ENCODE measurements around the gene KIAA1671.

The KIAA1671 gene

DNA sequence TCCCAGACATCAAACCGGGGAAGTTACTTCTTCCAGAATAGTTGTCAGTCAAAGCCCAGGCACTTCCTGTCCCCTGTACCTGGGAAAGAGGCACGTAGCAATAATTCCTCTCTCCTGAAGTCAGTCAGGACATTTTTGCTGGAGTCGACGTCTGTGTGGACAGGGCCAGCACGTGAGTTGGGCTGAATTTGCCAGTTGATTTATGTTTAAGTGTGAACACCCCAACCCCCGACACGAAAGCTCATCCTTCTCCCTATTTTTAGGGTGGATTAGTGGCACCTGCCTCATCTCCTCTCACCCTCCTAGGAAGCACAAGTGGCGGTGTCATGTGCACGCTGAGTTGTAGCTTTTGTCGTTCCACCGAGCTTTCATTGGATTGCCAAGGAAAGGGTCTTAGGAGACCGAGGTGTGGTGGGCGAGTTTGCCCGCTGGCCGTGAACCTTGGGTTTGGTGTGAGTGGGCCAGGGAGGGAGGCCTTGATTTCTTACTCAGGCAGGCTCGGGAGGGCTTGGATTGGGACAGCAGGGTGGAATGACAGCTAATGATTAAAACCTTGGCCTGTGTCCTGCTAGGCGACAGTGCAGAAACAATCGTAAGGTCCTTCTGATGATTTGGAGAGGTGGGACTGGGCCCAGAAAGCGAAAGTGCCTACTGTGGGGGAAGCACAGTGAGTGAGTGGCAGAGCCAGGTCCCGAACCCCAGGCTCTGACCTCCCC is 160.2 kb downstream of the KIAA1671 start:
- FAIRE-seq: no peak
- DNase-seq (ENCODE audit: insufficient read length, low spot score): no peak
- TF ChIP-seq, protein P1, sequence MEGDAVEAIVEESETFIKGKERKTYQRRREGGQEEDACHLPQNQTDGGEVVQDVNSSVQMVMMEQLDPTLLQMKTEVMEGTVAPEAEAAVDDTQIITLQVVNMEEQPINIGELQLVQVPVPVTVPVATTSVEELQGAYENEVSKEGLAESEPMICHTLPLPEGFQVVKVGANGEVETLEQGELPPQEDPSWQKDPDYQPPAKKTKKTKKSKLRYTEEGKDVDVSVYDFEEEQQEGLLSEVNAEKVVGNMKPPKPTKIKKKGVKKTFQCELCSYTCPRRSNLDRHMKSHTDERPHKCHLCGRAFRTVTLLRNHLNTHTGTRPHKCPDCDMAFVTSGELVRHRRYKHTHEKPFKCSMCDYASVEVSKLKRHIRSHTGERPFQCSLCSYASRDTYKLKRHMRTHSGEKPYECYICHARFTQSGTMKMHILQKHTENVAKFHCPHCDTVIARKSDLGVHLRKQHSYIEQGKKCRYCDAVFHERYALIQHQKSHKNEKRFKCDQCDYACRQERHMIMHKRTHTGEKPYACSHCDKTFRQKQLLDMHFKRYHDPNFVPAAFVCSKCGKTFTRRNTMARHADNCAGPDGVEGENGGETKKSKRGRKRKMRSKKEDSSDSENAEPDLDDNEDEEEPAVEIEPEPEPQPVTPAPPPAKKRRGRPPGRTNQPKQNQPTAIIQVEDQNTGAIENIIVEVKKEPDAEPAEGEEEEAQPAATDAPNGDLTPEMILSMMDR (IDR thresholded peaks at IDR 0.05; ENCODE audit: insufficient read depth, missing control alignments): no peak

GRCh38 chr22:25113316-25113721 is 160.8 kb downstream of the KIAA1671 start:
- DNase-seq (ENCODE audit: insufficient read length, low spot score): no peak
- TF ChIP-seq, protein P1 (IDR thresholded peaks at IDR 0.05; ENCODE audit: insufficient read depth, missing control alignments): no peak
- FAIRE-seq: no peak

- TF ChIP-seq, protein P1 (IDR thresholded peaks at IDR 0.05; ENCODE audit: insufficient read depth, missing control alignments): no peak
- no peak for DNase-seq (ENCODE audit: insufficient read length, low spot score)
- no peak for FAIRE-seq
These were observed 162.2 kb downstream of the KIAA1671 start for GRCh38 chr22:25114369-25115362.

GRCh38 chr22:25119609-25120008 is 167.1 kb downstream of the KIAA1671 start:
- DNase-seq (ENCODE audit: insufficient read length, low spot score) (no peak), FAIRE-seq (no peak)
- TF ChIP-seq, protein P1 (IDR thresholded peaks at IDR 0.05; ENCODE audit: insufficient read depth, missing control alignments): no peak

- FAIRE-seq (no peak), DNase-seq (ENCODE audit: insufficient read length, low spot score) (no peak)
- TF ChIP-seq, protein P1 (IDR thresholded peaks at IDR 0.05; ENCODE audit: insufficient read depth, missing control alignments): no peak
These were observed 167.6 kb downstream of the KIAA1671 start for GRCh38 chr22:25120093-25120561.

DNA sequence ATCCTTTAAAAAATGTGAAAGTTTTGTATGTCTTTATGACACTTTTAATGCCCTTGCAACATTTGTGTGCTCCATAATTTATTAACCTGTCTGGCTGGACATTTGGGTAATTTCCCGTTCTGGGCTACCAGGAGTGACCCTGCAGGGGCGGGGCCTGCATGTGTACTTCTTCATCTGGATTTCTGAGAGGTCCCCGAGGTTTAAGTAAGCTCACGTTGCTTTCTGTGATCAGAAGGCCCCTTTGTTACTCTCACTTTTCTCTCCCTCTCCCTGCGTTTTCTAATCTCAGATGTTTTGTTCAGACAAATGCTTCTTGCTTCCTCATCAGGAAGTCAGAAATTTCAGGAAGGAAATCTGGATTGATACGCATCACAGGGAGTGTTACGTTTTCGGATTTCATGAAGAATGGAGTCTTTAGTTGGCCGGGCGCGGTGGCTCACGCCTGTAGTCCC is 168.3 kb downstream of the KIAA1671 start:
- no peak for DNase-seq (ENCODE audit: insufficient read length, low spot score)
- no peak for FAIRE-seq
- TF ChIP-seq, protein P1 (IDR thresholded peaks at IDR 0.05; ENCODE audit: insufficient read depth, missing control alignments): no peak
